GM19099 (cell line): ENCODE measurements around the gene NID2.

Source experiments
- POLR2A ChIP-seq: IDR thresholded peaks from 3 replicates; pipeline ENCODE4 v1.6.1; 2011; ENCODE audit warnings: low read depth; ENCODE audit not compliant: insufficient read length; ENCODE audit errors: extremely low read depth

NID2 gene

DNA sequence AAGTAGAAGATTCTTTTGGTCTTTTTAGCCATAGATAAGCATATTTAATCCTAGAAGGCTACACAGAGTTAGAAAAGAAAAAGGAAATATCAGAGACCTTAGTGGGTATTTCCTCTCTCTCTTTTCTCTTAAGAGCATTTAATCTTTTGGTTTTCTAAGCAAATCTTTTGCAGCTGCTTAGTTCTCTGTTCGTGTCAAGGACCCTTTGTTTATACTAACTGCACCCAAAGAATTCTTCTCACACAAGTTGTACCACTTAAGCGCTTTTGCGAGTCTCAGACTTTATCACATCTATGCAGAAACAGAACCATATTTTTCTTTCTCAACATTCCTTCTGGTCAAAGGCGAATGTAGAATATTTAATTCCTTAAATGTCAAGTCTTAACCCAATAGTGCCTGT, 17.9 kb upstream of the NID2 start:
- TF ChIP-seq POLR2A = no peak

DNA sequence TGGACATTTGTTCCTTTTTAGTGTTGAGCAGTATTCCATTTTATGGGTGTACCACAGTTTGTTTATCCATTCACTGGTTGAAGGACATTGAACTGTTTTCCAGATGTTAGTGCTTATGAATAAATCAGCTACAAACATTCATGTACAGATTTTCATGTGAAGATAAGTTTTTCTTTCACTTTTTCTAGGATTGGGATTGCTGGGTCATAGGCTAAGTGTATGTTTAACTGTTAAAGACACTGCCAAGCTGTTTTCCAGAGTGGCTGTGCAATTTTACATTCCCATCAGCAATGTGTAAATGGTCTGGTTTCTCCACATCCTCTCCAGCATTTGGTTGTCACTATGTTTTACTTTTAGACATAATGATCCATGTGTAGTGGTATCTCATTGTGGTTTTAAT, 14.0 kb upstream of the NID2 start:
- no peak for TF ChIP-seq POLR2A

DNA sequence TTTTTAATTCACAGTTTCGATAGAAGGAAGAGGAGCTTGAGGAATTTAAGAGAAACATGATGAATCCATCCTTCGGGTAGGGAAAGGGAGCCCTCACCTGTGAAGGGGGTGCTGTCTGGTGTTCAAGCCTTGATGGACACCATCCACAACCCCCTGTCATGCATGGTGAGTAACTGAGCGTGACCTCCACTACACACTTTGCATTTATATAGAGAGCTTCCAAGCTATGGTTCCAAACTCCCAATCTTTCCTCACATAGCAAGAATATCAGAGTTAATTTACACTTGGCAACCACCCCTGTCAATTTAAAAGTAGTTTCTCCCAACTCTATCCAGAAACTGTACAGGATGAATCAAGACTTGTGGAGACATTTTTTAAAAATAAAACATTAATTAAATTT, 13.1 kb upstream of the NID2 start:
- no peak for TF ChIP-seq POLR2A

DNA sequence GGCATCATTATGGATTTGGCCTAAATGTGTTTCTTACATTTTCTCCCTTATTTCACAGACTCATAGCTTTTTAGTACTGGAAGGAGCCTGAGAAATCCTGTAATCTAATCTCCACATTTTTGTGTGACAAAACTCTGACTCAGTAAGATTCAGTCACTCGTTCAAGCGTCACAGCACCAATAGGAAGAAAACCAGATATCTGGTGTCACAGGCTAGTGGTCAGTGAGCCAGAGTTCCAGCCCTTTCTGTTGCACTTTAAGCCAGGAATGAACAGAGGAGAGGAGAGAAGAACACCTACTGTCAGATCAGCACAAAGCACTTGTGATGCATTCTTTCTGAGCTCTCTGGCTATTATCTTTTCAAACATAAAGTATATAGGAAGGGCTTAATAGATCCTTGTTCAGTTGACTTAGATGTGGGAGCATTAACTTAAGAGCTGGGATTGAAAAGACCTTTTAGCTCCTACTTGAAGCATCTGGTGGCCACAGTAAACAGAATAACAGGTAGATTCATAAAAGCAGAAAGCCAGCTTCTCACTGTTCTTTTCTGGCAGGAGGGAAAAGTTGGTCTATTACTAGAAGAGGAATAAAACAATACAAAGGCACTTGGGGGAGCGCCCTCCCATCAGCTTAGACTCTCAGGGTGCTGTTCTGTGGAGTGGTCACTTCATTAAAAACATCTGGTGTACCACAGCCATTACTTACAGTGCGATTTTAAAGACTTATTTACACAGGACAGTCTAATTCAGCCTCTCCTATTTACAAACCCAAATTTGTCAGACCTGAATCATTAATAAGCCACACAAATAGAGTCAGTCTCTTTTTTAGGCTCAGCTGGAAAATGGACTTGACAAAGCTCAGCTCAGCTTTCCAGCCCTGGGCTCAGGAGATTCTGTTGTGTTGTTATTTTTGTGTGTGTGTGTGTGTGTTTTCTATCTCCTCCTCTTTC, 12.2 kb upstream of the NID2 start:
- no peak for TF ChIP-seq POLR2A

DNA sequence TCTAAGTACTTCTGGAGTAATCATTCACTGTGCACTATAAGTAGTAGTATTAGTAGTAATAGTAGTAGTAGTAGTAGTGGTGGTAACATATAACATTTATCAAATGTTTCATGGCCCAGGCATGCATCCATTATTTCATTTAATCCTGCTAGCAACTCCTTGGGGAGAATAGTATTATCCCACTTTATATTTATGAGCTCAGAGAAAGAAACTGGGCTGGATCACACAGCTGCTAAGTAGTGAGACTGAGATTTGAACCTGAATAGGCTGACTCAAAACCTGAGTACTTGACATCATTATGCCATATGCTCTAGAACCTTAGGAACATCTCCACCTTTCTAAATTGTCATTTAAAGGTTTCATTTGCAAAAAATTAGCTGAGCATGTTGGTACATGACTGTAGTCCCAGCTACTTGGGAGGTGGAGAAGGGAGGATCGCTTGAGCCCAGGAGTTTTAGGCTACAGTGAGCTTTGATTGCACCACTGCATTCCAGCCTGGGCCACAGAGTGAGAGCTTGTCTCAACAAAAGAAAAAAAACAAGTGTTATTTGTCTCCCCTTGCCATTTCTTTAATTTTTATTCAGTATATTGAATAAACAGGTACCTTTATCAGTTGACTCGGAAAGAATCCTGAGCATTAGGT, 11.4 kb upstream of the NID2 start:
- TF ChIP-seq POLR2A = no peak

DNA sequence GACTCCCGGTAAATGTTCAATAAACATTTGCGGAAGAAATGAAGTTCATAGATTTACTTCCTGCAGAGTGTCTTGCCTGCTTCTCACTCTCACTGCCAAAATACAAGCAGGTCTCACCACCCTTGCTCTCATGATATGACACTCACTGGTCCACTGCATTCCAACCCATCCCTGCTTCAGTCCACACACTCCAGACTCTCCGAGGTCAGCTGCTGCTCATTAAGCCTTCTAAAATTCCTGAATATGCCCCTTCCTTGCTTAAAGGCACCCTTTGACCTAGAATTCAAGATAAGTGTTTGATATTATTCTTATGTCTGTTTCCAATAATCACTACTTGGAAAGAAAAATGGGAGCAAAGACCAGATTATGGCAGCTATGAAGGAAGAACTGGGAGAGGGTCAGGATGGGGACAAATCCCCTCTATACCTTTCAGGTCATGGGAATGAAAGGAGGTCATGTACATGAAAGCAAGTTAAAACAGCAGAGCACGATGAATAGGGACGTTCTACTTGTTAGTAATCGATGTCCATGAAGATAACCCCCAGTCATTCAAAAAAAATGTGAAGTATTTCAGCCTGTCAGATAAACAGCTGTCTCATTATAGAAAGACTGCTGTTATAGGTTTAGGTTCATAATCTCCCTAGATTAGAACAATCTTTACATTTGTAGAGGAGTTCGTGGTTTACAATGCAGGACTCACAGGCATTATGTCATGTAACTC, 10.5 kb upstream of the NID2 start:
- TF ChIP-seq POLR2A = no peak

DNA sequence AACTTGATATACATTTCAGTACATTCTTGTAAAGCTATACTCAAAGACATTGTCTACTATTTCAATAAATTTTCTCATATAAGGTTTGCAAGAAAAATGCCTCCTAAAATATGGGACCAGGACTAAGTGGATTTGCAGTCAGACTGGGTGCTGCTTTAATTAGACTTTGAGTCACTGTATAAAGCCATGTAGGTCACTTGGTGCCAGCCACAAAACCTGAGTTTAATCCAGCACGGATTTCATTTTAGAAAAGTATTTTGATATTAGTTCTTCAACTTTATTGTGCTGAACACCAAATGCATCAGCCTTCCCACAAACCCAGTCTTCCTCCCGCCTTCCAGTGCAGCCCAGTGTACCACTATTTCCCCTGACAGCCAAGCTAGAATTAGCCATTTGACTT, 9.9 kb upstream of the NID2 start:
- no peak for TF ChIP-seq POLR2A

DNA sequence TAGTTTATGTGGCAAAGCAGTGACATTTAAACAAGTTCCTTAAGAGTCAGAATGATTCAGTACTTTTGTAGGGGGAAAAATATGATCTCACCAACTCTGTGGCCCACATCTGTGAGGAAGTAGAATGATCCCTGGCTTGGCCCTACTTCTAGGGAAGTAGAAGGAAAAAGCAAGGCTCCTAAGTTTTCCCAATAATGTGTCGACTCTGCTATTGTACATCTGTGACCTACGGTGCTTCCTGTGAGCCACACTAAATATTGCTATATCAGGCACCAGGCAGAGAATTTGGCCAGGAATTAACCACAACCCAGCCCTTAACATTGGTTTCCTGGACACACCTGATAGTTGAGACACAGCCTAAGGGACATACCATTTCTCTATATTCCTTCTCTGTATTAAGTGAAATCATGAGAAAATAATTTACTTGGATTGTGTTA, 9.3 kb upstream of the NID2 start:
- no peak for TF ChIP-seq POLR2A

DNA sequence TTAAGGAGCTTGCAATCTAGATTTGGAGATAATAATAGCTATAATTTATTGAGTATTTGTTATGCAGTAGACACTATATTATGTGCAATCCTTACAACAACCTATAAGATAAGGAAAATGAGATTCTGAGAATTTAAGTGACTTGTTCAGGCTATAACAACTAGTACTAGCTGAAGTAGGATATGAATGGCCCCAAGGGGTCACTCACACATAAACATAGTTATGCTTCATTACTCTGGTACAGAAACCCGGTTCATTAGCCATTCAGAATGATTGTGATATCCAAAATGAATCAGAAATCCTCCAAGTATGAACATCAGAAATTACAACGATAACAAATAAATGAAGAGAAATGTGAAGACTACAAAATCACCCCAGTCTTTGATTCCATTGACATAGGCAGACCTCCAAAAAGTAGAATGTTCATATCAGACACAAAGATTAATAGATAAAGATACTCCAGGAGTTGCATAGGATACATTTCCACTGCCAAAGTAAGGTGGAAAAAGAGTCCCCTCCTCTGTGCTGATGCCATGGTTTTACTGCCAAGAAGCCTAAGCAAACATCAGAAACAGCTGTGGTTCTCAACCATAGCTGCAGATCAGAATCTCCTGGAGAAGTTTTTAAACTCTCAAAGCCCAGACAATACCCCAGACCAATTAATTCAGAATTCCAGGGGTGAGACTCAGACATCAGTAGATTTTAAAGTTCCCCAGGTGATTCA, 8.6 kb upstream of the NID2 start:
- no peak for TF ChIP-seq POLR2A

DNA sequence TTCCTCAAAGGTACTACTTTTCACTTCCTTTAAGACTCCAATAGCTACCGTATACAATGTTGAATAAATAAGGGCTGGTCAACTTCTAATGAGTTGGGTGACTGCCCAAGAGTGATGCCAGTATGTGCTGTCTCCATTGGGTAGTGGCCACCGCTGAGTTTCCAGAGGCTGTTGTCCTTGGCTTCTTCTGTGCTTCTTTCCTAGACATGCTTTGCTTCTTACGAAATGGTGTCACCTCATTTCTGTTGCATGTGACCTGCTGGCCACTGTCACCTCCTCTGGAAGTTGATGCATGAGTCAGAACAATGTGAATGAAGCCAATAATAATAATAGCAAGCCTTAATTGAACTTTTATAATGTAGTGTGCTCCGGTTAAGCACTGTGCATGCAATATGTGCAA, 7.5 kb upstream of the NID2 start:
- no peak for TF ChIP-seq POLR2A

DNA sequence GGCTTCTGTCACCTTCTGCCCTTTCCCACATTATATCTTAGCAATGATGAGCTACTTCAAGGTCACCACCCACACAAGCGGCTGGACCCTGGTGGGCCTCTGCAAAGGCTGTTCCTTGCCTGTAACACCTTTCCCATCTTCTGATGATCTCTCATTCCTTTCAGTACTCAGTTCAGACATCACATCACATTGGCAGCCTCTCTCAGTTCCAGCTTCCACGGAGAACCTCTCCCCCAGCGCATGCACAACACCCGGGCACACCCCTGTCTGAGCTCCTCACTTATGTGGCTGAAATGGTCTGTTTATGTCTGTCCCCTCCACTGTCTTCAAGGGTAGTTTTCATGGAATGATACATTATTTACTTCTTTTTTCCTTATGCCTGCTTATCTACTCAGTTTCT, 6.5 kb upstream of the NID2 start:
- no peak for TF ChIP-seq POLR2A

DNA sequence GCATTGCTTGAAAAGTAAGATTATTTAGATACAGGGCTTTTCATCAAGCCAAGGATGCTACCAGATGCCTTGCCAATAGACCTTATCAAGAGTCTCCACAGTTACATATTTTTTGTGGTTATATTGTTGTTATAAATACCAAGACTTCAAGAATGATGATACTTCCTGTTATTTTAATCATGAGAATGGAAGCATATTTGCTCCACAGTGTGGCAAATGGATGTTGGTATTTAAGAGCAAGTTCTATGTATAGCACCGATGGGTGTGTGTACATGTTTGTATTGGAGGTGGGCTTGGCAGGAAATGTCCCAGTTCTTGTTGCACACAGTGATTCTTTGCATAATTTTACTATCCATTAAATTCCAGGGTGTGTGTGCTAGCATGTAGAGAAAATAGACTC, 4.4 kb upstream of the NID2 start:
- TF ChIP-seq POLR2A = no peak

DNA sequence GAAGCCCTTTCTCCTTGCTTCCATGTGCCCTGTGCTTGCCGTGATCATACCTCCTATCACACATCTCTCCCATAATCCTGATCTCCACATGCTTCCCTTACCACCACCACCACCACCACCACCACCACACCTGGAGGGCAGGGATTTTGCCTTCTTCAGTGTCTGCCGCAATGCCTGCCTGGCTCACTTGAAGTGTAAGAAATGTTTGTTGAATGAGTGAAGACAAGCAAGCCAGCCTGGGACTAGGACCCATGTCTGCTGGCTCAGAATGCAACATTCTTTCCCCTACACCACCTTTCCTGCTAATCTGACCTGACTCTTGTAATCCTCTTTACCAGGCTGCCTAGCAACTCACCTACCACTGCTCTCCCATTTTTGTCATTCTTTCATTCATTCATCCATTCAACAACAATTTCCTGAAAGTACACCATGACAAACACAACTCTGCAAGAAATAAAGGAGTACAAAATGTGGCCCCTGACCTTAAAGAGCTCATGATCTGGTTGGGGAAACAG, 3.5 kb upstream of the NID2 start:
- TF ChIP-seq POLR2A = no peak

DNA sequence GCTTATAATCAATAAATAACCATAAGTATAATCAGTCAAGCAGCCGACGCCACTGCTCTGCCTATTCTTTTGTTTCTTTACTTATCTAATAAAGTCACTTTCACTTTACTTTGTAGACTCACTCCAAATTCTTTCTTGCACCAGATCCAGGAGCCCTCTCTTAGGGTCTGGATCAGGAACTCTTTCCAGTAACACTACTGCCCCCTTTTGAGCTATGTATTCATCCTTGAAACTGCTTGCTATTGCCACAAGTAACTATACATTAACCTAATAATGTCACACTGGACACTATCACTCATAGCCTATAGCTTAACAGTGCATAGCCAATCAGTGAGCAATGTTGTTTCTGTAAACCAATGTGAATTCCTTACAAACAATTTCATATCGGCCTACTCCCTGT, 2.8 kb upstream of the NID2 start:
- no peak for TF ChIP-seq POLR2A

DNA sequence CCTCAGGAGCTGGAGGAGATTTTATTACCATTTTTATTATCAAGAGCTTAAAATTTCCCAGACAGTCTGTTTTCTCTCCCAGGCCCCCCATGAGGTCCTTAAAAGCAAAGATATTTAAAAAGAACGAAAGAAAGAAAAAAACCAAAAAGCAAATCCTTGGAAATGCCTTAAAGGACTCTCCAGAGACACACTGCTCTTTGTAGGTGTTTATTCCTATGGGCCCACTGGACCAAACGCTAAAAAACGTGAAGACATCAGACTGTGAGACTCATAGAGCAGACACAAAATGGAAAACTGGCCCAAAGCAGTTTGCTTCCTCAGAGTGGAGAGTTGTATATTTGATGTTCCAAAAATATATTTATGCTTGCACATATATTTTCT, 1.2 kb upstream of the NID2 start:
- TF ChIP-seq POLR2A = no peak
